H1 (cell line): ENCODE data around the gene STK39.

Experiments
- CREB1 ChIP-seq: IDR thresholded peaks from 2 replicates; pipeline ENCODE4 v1.6.1; 2012; ENCODE audit warnings: inconsistent platforms
- CTCF ChIP-seq, 3 experiments: IDR thresholded peaks; 1 replicate in 2 of 3; 2 replicates in 1 of 3; pipeline versions ENCODE4 v1.5.1 to v1.6.1; 2011; ENCODE audit warnings: low read length in 3 of 3, mild to moderate bottlenecking in 3 of 3, inconsistent platforms in 2 of 3, low read depth in 1 of 3, moderate library complexity in 1 of 3; ENCODE audit not compliant: insufficient read depth in 1 of 3; ENCODE audit errors: control extremely low read depth in 1 of 3
- EZH2 ChIP-seq: fragments of 200-600 bp; sonication (generic); IDR thresholded peaks from 2 replicates; pipeline ENCODE4 v1.7.1; 2012; ENCODE audit warnings: low read depth, mild to moderate bottlenecking, moderate library complexity, low read length, inconsistent platforms; ENCODE audit not compliant: severe bottlenecking
- HDAC6 ChIP-seq: IDR thresholded peaks from one replicate; pipeline ENCODE4 v1.7.1; 2012; ENCODE audit warnings: low read depth, mild to moderate bottlenecking, inconsistent platforms, low read length, moderate library complexity
- KDM1A ChIP-seq: fragments of 200-600, 300-600 bp; sonication (generic); IDR thresholded peaks from 2 replicates; pipeline ENCODE4 v1.7.1; 2016; ENCODE audit warnings: mild to moderate bottlenecking, low read length, borderline replicate concordance
- POLR2A ChIP-seq, 2 experiments: IDR thresholded peaks; 1 replicate in 1 of 2; 2 replicates in 1 of 2; pipeline ENCODE4 v1.6.1; 2011; ENCODE audit warnings: low read depth in 2 of 2, low read length in 2 of 2, mild to moderate bottlenecking in 2 of 2; ENCODE audit errors: control extremely low read depth in 1 of 2
- POLR2AphosphoS5 ChIP-seq: IDR thresholded peaks from 2 replicates; pipeline ENCODE4 v1.6.1; 2011; ENCODE audit warnings: low read depth, low read length
- RXRA ChIP-seq: IDR thresholded peaks from 2 replicates; pipeline ENCODE4 v1.6.1; 2011; ENCODE audit warnings: low read depth, mild to moderate bottlenecking, low read length, moderate library complexity; ENCODE audit not compliant: insufficient read depth
- TAF1 ChIP-seq: IDR thresholded peaks from 2 replicates; pipeline ENCODE4 v1.6.1; 2011; ENCODE audit warnings: mild to moderate bottlenecking, low read depth, low read length

GRCh38 chr2:167950571-167950970, 296.8 kb downstream of the STK39 start:
- no peak for TF ChIP-seq CTCF (IDR thresholded peaks at IDR 0.05; ENCODE audit: control extremely low read depth in 1 of 3, insufficient read depth in 1 of 3, low read depth in 1 of 3, low read length in 3 of 3)
- no peak for TF ChIP-seq POLR2AphosphoS5
- TF ChIP-seq EZH2: no peak
- no peak for TF ChIP-seq KDM1A
- TF ChIP-seq CREB1: no peak
- TF ChIP-seq HDAC6: no peak
- no peak for TF ChIP-seq POLR2A (IDR thresholded peaks at IDR 0.05; ENCODE audit: control extremely low read depth in 1 of 2, low read depth in 2 of 2, low read length in 2 of 2)
- TF ChIP-seq TAF1: no peak
- no peak for TF ChIP-seq RXRA
